B cell (primary cell): ENCODE data around the gene FAF1. TPM values are rescaled to one million over a fixed set of nuclear protein-coding genes. Genes with fewer than 3 reads are reported as not detected.

Experiments
- ATAC-seq: fragments of 200-7000 bp; cut with Tn5 transposase; one replicate; pipeline ENCODE4 v1.10.0; 2021; ENCODE audit warnings: low read depth, mild to moderate bottlenecking, moderate number of reproducible peaks, moderate library complexity
- CTCF ChIA-PET: fragments of 350-600 bp; sonication (Branson Sonifier 250); formaldehyde crosslinking; loops from one replicate; lab custom pipeline; 2021; ENCODE audit warnings: antibody characterized with exemption, inconsistent platforms; lab: Charles Lee
- POLR2A ChIA-PET: fragments of 350-600 bp; sonication (Branson Sonifier 250); formaldehyde crosslinking; loops from one replicate; lab custom pipeline; 2021; ENCODE audit warnings: antibody characterized with exemption; lab: Charles Lee
- DNase-seq: peaks from one replicate; pipeline ENCODE4 v3.0.0; 2013
- H2AFZ ChIP-seq: 2 replicates; pipeline ENCODE4 v1.6.1; 2012; ENCODE audit warnings: mild to moderate bottlenecking, low read depth, low read length; ENCODE audit not compliant: insufficient read depth, poor library complexity, severe bottlenecking
- H3K27ac ChIP-seq, 2 donors: 1 replicate in 1 of 2; 2 replicates in 1 of 2; pipeline ENCODE4 v1.5.1; 2012 to 2013; ENCODE audit warnings: low read length in 2 of 2, mild to moderate bottlenecking in 2 of 2, moderate library complexity in 1 of 2
- H3K27me3 ChIP-seq, 4 experiments: fragments of 200-600 bp in 1 of 4; sonication (generic) in 1 of 4; replicated peaks in 1 of 4; 1 replicate in 2 of 4; 2 replicates in 2 of 4; pipeline versions ENCODE4 v1.6.1 to v1.7.0; 2013 to 2016; ENCODE audit warnings: low read length in 3 of 4, mild to moderate bottlenecking in 2 of 4, mixed read lengths in 1 of 4, moderate library complexity in 1 of 4; ENCODE audit not compliant: insufficient read depth in 4 of 4, control insufficient read depth in 3 of 4; ENCODE audit errors: control extremely low read depth in 1 of 4
- H3K36me3 ChIP-seq, 2 experiments: replicated peaks in 1 of 2; 1 replicate in 1 of 2; 2 replicates in 1 of 2; pipeline versions ENCODE4 v1.6.1 to v1.7.1; 2013; ENCODE audit warnings: low read length in 1 of 2; ENCODE audit not compliant: insufficient read depth in 2 of 2, control insufficient read depth in 1 of 2; ENCODE audit errors: control extremely low read depth in 1 of 2, extremely low read depth in 1 of 2
- H3K4me1 ChIP-seq, 2 donors: fragments of 200-600 bp in 1 of 2; sonication (generic) in 1 of 2; 1 replicate in 1 of 2; 2 replicates in 1 of 2; pipeline versions ENCODE4 v1.5.1 to v1.6.1; 2013 to 2017; ENCODE audit warnings: low read length in 2 of 2; ENCODE audit not compliant: control insufficient read depth in 2 of 2, insufficient read depth in 2 of 2
- H3K4me2 ChIP-seq: replicated peaks from 2 replicates; pipeline ENCODE3; 2012; ENCODE audit warnings: mild to moderate bottlenecking, low read depth, low read length; ENCODE audit not compliant: poor library complexity, severe bottlenecking
- H3K4me3 ChIP-seq, 5 experiments: fragments of 200-600 bp in 1 of 5; sonication (generic) in 1 of 5; 1 replicate in 3 of 5; 2 replicates in 2 of 5; pipeline versions ENCODE4 v1.5.1 to v1.7.0; 2011 to 2016; ENCODE audit warnings: low read length in 4 of 5, mild to moderate bottlenecking in 4 of 5, low read depth in 2 of 5, control low read depth in 1 of 5, moderate library complexity in 1 of 5; ENCODE audit not compliant: insufficient read depth in 1 of 5; ENCODE audit errors: control extremely low read depth in 1 of 5, extremely low read depth in 1 of 5
- H3K79me2 ChIP-seq: fragments of 200-600 bp; sonication (generic); one replicate; pipeline ENCODE4 v1.6.0; 2016; ENCODE audit warnings: low read length; ENCODE audit not compliant: control insufficient read depth, insufficient read depth
- H3K9ac ChIP-seq: fragments of 200-600 bp; sonication (generic); 2 replicates; pipeline ENCODE4 v1.6.1; 2017; ENCODE audit warnings: mild to moderate bottlenecking, low read length, moderate library complexity
- H3K9me3 ChIP-seq, 3 donors: one replicate each; pipeline versions ENCODE4 v1.6.1 to v1.7.1; 2013; ENCODE audit warnings: low read length in 2 of 3; ENCODE audit not compliant: control insufficient read depth in 2 of 3, insufficient read depth in 1 of 3; ENCODE audit errors: control extremely low read depth in 1 of 3
- H4K20me1 ChIP-seq: 2 replicates; pipeline ENCODE4 v1.6.0; 2012; ENCODE audit warnings: mild to moderate bottlenecking, low read length; ENCODE audit not compliant: insufficient read depth, control insufficient read depth, poor library complexity, severe bottlenecking
- H3K27ac Mint-ChIP-seq: one replicate; pipeline ENCODE4 v1.8.0; 2021; ENCODE audit warnings: mixed read lengths
- H3K27me3 Mint-ChIP-seq: one replicate; pipeline ENCODE4 v1.8.0; 2021; ENCODE audit warnings: mixed read lengths
- H3K4me1 Mint-ChIP-seq: one replicate; pipeline ENCODE4 v1.8.0; 2021; ENCODE audit warnings: mixed read lengths
- H3K4me3 Mint-ChIP-seq: one replicate; pipeline ENCODE4 v1.8.0; 2021; ENCODE audit warnings: mixed read lengths
- H3K9me3 Mint-ChIP-seq: one replicate; pipeline ENCODE4 v1.8.0; 2022; ENCODE audit warnings: mixed read lengths; ENCODE audit not compliant: insufficient read depth
- EZH2 ChIP-seq: IDR thresholded peaks from 2 replicates; pipeline ENCODE4 v1.6.1; 2012; ENCODE audit warnings: borderline replicate concordance, low read depth, mild to moderate bottlenecking, moderate library complexity, low read length; ENCODE audit not compliant: insufficient read depth, poor library complexity, severe bottlenecking
- WGBS: methylation state at CpG from one replicate; pipeline ENCODE4 v1.1.5; 2013; ENCODE audit warnings: missing lambda C conversion rate; ENCODE audit not compliant: insufficient coverage; 5-methylcytosine and 5-hydroxymethylcytosine counted together
- intact Hi-C: fragments of 100-400 bp; cut with micrococcal nuclease; formaldehyde crosslinking; loops from one replicate; pipeline ENCODE4 v1.10.0; 2022
- polyA plus RNA-seq: library from polyadenylated mRNA; depleted of rRNA; stranded (reverse); fragments of >200 nt; gene quantifications from 2 replicates; pipeline ENCODE4 v1.2.3, GENCODE V29; 2012
- total RNA-seq, 2 donors: library from RNA; stranded (reverse); fragments of 120-200 nt in 1 of 2; gene quantifications; 1 replicate in 1 of 2; 2 replicates in 1 of 2; pipeline versions ENCODE4 v1.2.3 to v1.2.4, GENCODE V29; 2013 to 2022
- TF ChIP-seq, protein P1 (sequence below): fragments of 200-600 bp; IDR thresholded peaks from one replicate; pipeline ENCODE4 v1.8.0; 2022; ENCODE audit warnings: antibody characterized with exemption, mild to moderate bottlenecking

Gene FAF1
- total and polyA plus RNA-seq, 2 donors (not counting 1 experiment from before 2014, with no cell fraction given), result 10.1 to 58.4 TPM

- Mint-ChIP-seq H3K4me1 (peaks cover 20% of the 10 kb centered on the region), H3K4me3 (peak overlapping the region; percentile 79), H3K27me3 (peaks cover 29% of the 10 kb centered on the region), H3K9me3 (no peaks in the 10 kb centered on the region), H3K27ac (peak overlapping the region; percentile 2)
- Histone ChIP-seq H2AFZ (peak overlapping the region; percentile 34), H3K4me1 (peaks cover 25 to 31% of the 10 kb centered on the region in 2 donors), H3K9me3 (no peaks in the 10 kb centered on the region), H3K27me3 (peaks cover 0 to 60% (median 37%) of the 10 kb centered on the region in 4 experiments), H4K20me1 (no peaks in the 10 kb centered on the region), H3K4me3 (peak overlapping the region; percentile 50 to 77 (median 64)), H3K9ac (peak overlapping the region; percentile 69), H3K36me3 (no peaks in the 10 kb centered on the region), H3K4me2 (peak overlapping the region; percentile 90), H3K79me2 (no peaks in the 10 kb centered on the region), H3K27ac (no peak overlapping the region)
- TF ChIP-seq, protein P1, sequence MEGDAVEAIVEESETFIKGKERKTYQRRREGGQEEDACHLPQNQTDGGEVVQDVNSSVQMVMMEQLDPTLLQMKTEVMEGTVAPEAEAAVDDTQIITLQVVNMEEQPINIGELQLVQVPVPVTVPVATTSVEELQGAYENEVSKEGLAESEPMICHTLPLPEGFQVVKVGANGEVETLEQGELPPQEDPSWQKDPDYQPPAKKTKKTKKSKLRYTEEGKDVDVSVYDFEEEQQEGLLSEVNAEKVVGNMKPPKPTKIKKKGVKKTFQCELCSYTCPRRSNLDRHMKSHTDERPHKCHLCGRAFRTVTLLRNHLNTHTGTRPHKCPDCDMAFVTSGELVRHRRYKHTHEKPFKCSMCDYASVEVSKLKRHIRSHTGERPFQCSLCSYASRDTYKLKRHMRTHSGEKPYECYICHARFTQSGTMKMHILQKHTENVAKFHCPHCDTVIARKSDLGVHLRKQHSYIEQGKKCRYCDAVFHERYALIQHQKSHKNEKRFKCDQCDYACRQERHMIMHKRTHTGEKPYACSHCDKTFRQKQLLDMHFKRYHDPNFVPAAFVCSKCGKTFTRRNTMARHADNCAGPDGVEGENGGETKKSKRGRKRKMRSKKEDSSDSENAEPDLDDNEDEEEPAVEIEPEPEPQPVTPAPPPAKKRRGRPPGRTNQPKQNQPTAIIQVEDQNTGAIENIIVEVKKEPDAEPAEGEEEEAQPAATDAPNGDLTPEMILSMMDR, result no peak
- no peak for TF ChIP-seq EZH2
- ChIA-PET CTCF (interaction anchor here (1.2 to 4.4 kb wide), 5 partner anchors 8 to 213 kb away, joined by 3 to 16 read pairs (median 3); no protein-coding TSS in a partner anchor), POLR2A (interaction anchor here (0.7 kb wide), 1 partner anchor 17 kb away, joined by 3 read pairs; no protein-coding TSS in a partner anchor)
- ATAC-seq (no peak), DNase-seq (no peak)
- intact Hi-C loops, result loop anchor here (5.0 kb wide), 1 partner anchor 1081 kb away; the partner anchor contains the start of genes BTF3L4 and TXNDC12
- WGBS, result 48% methylated on average over 11 of the region's 19 CpGs
These were observed 16.2 kb upstream of the FAF1 start for GRCh38 chr1:50976111-50976889.

DNA sequence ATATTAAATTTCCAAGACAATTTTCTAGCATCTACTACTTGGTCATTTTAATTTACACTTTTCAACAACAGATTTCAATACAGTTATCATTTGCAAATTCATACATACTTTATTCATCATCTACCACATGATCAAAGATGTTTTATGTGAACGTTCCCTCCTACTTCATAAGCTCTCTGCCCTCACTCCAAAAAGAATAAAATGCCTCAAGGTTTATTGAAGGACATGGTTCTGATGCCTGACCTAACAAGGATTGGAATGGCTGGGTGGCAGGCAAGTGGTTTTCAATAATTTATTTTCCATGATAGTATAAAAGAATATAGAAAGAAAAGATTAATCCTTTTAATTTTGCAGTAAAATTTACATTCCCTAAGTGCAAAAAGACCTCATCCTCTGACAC is 15.4 kb upstream of the FAF1 start:
- Histone ChIP-seq H4K20me1 (no peaks in the 10 kb centered on the region), H3K27ac (no peak overlapping the region), H3K27me3 (peaks cover 0 to 69% (median 44%) of the 10 kb centered on the region in 4 experiments), H3K9ac (no peak overlapping the region), H3K4me1 (peaks cover 30 to 36% of the 10 kb centered on the region in 2 donors), H3K4me2 (no peak overlapping the region), H3K79me2 (no peaks in the 10 kb centered on the region), H3K36me3 (no peaks in the 10 kb centered on the region), H3K4me3 (no peak overlapping the region), H3K9me3 (no peaks in the 10 kb centered on the region), H2AFZ (no peak overlapping the region)
- ChIA-PET CTCF (interaction anchor here (1.3 kb wide), 1 partner anchor 15 kb away, joined by 3 read pairs; the partner anchor contains the start of gene FAF1), POLR2A (no interaction called here)
- intact Hi-C loops, result loop anchor here (5.0 kb wide), 1 partner anchor 1082 kb away; the partner anchor contains the start of genes BTF3L4 and TXNDC12
- no peaks in the 10 kb centered on the region for H3K9me3 Mint-ChIP-seq
- ATAC-seq (no peak), DNase-seq (no peak)
- H3K27me3 Mint-ChIP-seq, result peaks cover 37% of the 10 kb centered on the region
- no peak overlapping the region for H3K4me3 Mint-ChIP-seq
- no peak overlapping the region for H3K27ac Mint-ChIP-seq
- H3K4me1 Mint-ChIP-seq, result peaks cover 26% of the 10 kb centered on the region
- WGBS, result no CpG with 5 or more reads among the region's 1 CpG
- TF ChIP-seq EZH2, result no peak
- TF ChIP-seq, protein P1, result no peak
